HCT116 (cell line): Measurements from ENCODE around the gene NAPA. TPM values are rescaled to one million over a fixed set of nuclear protein-coding genes. Genes with fewer than 3 reads are reported as not detected.

ENCODE experiments used
- ATAC-seq: fragments of 200-7000 bp; cut with Tn5 transposase; 2 replicates; pipeline ENCODE4 v1.9.1; 2020; ENCODE audit warnings: mild to moderate bottlenecking, moderate library complexity
- BruUV-seq: library from RNA; stranded (reverse); fragments of 400-500 nt; replicated peaks from 2 replicates; lab custom pipeline; 2021; lab: Mats Ljungman, UMichigan
- CTCF ChIA-PET: fragments of 300-600 bp; sonication (Branson Sonifier 250); formaldehyde crosslinking; loops from one replicate; lab custom pipeline; 2021; ENCODE audit warnings: antibody characterized with exemption; lab: Charles Lee
- POLR2A ChIA-PET: fragments of 300-600, 350-600 bp; sonication (Branson Sonifier 250); formaldehyde crosslinking; loops from one replicate; lab custom pipeline; 2021; ENCODE audit warnings: antibody characterized with exemption; lab: Charles Lee
- RAD21 ChIA-PET, 2 experiments: fragments of 300-600 bp; sonication (Branson Sonifier 250); formaldehyde crosslinking; loops; one replicate each; lab custom pipeline; 2023; ENCODE audit warnings: low total read pairs in 2 of 2; ENCODE audit not compliant: uncharacterized antibody in 2 of 2, unreplicated experiment in 2 of 2, low non-redundant PET in 1 of 2; lab: Charles Lee
- DNase-seq: peaks from one replicate; pipeline ENCODE4 v3.0.0-alpha.2; 2010; ENCODE audit warnings: low read depth, low spot score
- H2AFZ ChIP-seq: fragments of 200-600 bp; shearing (Covaris generic), sonication (generic); 2 replicates; pipeline ENCODE4 v1.6.1; 2017; ENCODE audit warnings: low read depth, mixed run types, mixed read lengths, antibody characterized with exemption, low read length; ENCODE audit not compliant: poor library complexity, severe bottlenecking
- H3K27ac ChIP-seq: 2 replicates; pipeline ENCODE4 v1.5.1; 2012; ENCODE audit warnings: low read depth, low read length
- H3K27me3 ChIP-seq: fragments of 200-600 bp; sonication (generic); 2 replicates; pipeline ENCODE4 v1.6.1; 2016; ENCODE audit warnings: mixed run types, low read length, mixed read lengths; ENCODE audit not compliant: insufficient read depth
- H3K36me3 ChIP-seq, 2 experiments: fragments of 200-500 bp in 1 of 2; fragments of 200-600 bp in 1 of 2; sonication (Bioruptor generic) in 1 of 2; sonication (generic) in 1 of 2; 2 replicates each; pipeline versions ENCODE4 v1.5.1 to v1.6.1; 2014 to 2016; ENCODE audit warnings: low read length in 2 of 2, inconsistent platforms in 1 of 2, mixed read lengths in 1 of 2, mixed run types in 1 of 2; ENCODE audit not compliant: insufficient read depth in 2 of 2, control insufficient read depth in 1 of 2
- H3K4me1 ChIP-seq, 2 experiments: fragments of 200-600 bp in 1 of 2; sonication (generic) in 1 of 2; 2 replicates each; pipeline versions ENCODE4 v1.5.1 to v1.6.1; 2012 to 2017; ENCODE audit warnings: low read length in 2 of 2, inconsistent platforms in 1 of 2, mild to moderate bottlenecking in 1 of 2, mixed read lengths in 1 of 2, mixed run types in 1 of 2, moderate library complexity in 1 of 2; ENCODE audit not compliant: insufficient read depth in 2 of 2, control insufficient read depth in 1 of 2
- H3K4me2 ChIP-seq: fragments of 200-600 bp; sonication (generic); 2 replicates; pipeline ENCODE4 v1.6.1; 2017; ENCODE audit warnings: mixed run types, low read length, mixed read lengths
- H3K4me3 ChIP-seq, 2 experiments: fragments of 200-600 bp in 1 of 2; sonication (generic) in 1 of 2; replicated peaks in 1 of 2; 2 replicates each; pipeline ENCODE4 v1.5.1; 2011 to 2016; ENCODE audit warnings: low read length in 2 of 2, control low read depth in 1 of 2, low read depth in 1 of 2, mild to moderate bottlenecking in 1 of 2, mixed read lengths in 1 of 2, mixed run types in 1 of 2
- H3K79me2 ChIP-seq: fragments of 200-600 bp; sonication (generic); 2 replicates; pipeline ENCODE4 v1.6.1; 2017; ENCODE audit warnings: mild to moderate bottlenecking, mixed run types, low read length, moderate library complexity, mixed read lengths; ENCODE audit not compliant: insufficient read depth
- H3K9ac ChIP-seq: fragments of 200-600 bp; sonication (generic); 2 replicates; pipeline ENCODE4 v1.6.1; 2016; ENCODE audit warnings: low read length, mixed read lengths
- H3K9me2 ChIP-seq: fragments of 200-600 bp; sonication (generic), shearing (Covaris generic); 2 replicates; pipeline ENCODE4 v1.6.1; 2017; ENCODE audit warnings: mixed run types, mild to moderate bottlenecking, moderate library complexity; ENCODE audit not compliant: insufficient read depth
- H3K9me3 ChIP-seq, 2 experiments: fragments of 200-500 bp in 1 of 2; fragments of 200-600 bp in 1 of 2; sonication (Bioruptor generic) in 1 of 2; sonication (generic) in 1 of 2; 2 replicates each; pipeline ENCODE4 v1.6.1; 2014 to 2017; ENCODE audit warnings: low read length in 2 of 2, mixed read lengths in 2 of 2, inconsistent platforms in 1 of 2, low read depth in 1 of 2, mild to moderate bottlenecking in 1 of 2, mixed run types in 1 of 2, moderate library complexity in 1 of 2; ENCODE audit not compliant: control insufficient read depth in 1 of 2, insufficient read depth in 1 of 2
- H4K20me1 ChIP-seq: fragments of 200-600 bp; sonication (generic), shearing (Covaris generic); 2 replicates; pipeline ENCODE4 v1.6.1; 2017; ENCODE audit warnings: mixed run types, mild to moderate bottlenecking, moderate library complexity; ENCODE audit not compliant: insufficient read depth
- CEBPB ChIP-seq: IDR thresholded peaks from 2 replicates; pipeline ENCODE4 v1.6.1; 2012; ENCODE audit warnings: low read depth
- EGR1 ChIP-seq: IDR thresholded peaks from 2 replicates; pipeline ENCODE4 v1.6.1; 2012; ENCODE audit warnings: low read depth
- RAD21 ChIP-seq: IDR thresholded peaks from 2 replicates; pipeline ENCODE4 v1.6.1; 2012; ENCODE audit warnings: low read depth, mild to moderate bottlenecking
- SRF ChIP-seq: IDR thresholded peaks from 2 replicates; pipeline ENCODE4 v1.6.1; 2012; ENCODE audit warnings: low read depth
- TCF7L2 ChIP-seq: IDR thresholded peaks from 2 replicates; pipeline ENCODE4 v1.7.0; 2011; ENCODE audit warnings: borderline replicate concordance, inconsistent platforms; ENCODE audit not compliant: insufficient read depth, insufficient read length; ENCODE audit errors: extremely low read depth
- intact Hi-C: fragments of 100-400 bp; cut with micrococcal nuclease; formaldehyde crosslinking; loops from 2 replicates; pipeline ENCODE4 v1.10.0; 2022
- total RNA-seq: library from RNA; stranded (reverse); gene quantifications from one replicate; pipeline ENCODE4 v1.2.1, GENCODE V29; 2021; ENCODE audit not compliant: unreplicated experiment
- TF ChIP-seq, protein P1 (sequence below): IDR thresholded peaks from 2 replicates; pipeline ENCODE4 v1.6.1; 2012; ENCODE audit warnings: low read depth
- TF ChIP-seq, protein P2 (sequence below): IDR thresholded peaks from 2 replicates; pipeline ENCODE4 v1.6.1; 2011; ENCODE audit warnings: mild to moderate bottlenecking, low read length, moderate library complexity; ENCODE audit not compliant: insufficient replicate concordance; ENCODE audit errors: extremely low read depth
- TF ChIP-seq, protein P3 (sequence below): IDR thresholded peaks from 2 replicates; pipeline ENCODE4 v1.6.1; 2012

The NAPA gene
- total RNA-seq, 1 experiment from 2014 or later, result 58.8 TPM

DNA sequence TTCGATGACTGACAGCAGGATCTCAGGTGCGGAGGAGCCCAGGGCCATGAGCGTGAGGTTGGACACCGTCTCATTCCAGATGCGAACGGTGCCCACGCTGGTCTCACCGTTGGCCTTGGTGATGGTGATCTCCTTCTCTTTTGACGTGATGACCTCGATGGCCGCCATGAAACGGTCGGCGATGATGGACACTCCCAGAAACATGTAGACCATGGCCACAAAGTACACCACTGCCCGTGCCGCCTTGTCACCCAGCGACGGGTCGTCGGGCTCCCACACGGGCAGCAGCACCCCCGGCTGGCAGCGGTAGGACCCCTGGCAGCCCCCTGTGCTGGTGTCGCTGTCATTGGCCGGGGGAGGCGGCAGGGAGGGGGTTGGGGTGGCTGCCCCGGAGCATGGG, 48.9 kb downstream of the NAPA start:
- H3K9me2 ChIP-seq, result no peaks in the 10 kb centered on the region
- no peak overlapping the region for H3K9ac ChIP-seq
- H3K79me2 ChIP-seq, result no peaks in the 10 kb centered on the region
- CTCF ChIA-PET, result no interaction called here
- H3K36me3 ChIP-seq, result no peaks in the 10 kb centered on the region
- peaks cover 0 to 2% of the 10 kb centered on the region in 2 experiments; a peak in 1 of 4 replicates for H3K4me1 ChIP-seq
- POLR2A ChIA-PET, result no interaction called here
- intact Hi-C loops, result no loop called here
- ATAC-seq, result no peak
- H3K4me3 ChIP-seq, result no peak overlapping the region
- no peak for DNase-seq
- H3K27ac ChIP-seq, result no peak overlapping the region
- BruUV-seq, result no TSS peak
- TF ChIP-seq, protein P1, sequence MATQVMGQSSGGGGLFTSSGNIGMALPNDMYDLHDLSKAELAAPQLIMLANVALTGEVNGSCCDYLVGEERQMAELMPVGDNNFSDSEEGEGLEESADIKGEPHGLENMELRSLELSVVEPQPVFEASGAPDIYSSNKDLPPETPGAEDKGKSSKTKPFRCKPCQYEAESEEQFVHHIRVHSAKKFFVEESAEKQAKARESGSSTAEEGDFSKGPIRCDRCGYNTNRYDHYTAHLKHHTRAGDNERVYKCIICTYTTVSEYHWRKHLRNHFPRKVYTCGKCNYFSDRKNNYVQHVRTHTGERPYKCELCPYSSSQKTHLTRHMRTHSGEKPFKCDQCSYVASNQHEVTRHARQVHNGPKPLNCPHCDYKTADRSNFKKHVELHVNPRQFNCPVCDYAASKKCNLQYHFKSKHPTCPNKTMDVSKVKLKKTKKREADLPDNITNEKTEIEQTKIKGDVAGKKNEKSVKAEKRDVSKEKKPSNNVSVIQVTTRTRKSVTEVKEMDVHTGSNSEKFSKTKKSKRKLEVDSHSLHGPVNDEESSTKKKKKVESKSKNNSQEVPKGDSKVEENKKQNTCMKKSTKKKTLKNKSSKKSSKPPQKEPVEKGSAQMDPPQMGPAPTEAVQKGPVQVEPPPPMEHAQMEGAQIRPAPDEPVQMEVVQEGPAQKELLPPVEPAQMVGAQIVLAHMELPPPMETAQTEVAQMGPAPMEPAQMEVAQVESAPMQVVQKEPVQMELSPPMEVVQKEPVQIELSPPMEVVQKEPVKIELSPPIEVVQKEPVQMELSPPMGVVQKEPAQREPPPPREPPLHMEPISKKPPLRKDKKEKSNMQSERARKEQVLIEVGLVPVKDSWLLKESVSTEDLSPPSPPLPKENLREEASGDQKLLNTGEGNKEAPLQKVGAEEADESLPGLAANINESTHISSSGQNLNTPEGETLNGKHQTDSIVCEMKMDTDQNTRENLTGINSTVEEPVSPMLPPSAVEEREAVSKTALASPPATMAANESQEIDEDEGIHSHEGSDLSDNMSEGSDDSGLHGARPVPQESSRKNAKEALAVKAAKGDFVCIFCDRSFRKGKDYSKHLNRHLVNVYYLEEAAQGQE, result no peak
- TF ChIP-seq TCF7L2 (no peak), CEBPB (no peak)
- RAD21 ChIA-PET, result no interaction called here
- no peaks in the 10 kb centered on the region for H4K20me1 ChIP-seq
- no peak overlapping the region for H2AFZ ChIP-seq
- H3K9me3 ChIP-seq, result no peaks in the 10 kb centered on the region
- H3K27me3 ChIP-seq, result peaks cover 32% of the 10 kb centered on the region
- H3K4me2 ChIP-seq, result no peak overlapping the region

DNA sequence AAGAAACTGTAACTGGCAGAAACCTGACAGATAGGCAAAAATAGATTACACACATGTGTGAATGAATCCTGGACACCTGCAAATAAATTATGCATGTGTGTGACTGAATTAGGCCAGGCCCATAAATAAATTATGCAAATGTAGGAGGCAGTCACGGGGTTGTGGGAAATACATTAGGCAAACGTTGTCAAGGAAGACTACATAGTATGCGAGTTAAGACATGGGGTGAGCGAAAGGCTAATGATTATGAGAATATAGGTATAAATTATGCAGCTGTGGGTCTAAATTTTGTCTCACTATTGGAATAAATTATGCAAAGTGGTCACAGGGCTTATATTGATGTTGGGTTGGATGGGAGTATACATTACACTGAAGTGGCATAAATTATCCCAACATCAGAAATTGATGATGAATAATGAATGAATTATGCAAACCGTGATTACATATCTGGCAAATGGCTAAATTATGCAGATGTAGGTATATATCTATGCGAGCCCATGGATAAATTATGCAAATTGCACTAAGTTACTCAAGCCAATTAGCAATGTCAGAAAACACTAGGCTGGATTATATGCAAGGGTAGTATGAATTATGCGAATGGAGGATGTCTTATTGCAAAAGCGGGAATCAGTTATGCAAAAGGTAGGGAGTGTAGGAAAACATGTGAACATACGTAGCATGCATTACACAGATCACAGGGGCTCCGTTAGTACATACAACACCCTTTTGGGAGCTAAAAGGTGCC, 50.0 kb downstream of the NAPA start:
- ChIA-PET POLR2A (no interaction called here), RAD21 (no interaction called here), CTCF (no interaction called here)
- no peaks in the 10 kb centered on the region for H4K20me1 ChIP-seq
- H3K9me3 ChIP-seq, result no peaks in the 10 kb centered on the region
- BruUV-seq, result no TSS peak
- H3K27me3 ChIP-seq, result peaks cover 22% of the 10 kb centered on the region; the same call in 1 of the 2 replicates
- no peaks in the 10 kb centered on the region for H3K9me2 ChIP-seq
- H3K79me2 ChIP-seq, result no peaks in the 10 kb centered on the region
- no peak overlapping the region for H3K4me3 ChIP-seq
- ATAC-seq (no peak), DNase-seq (no peak)
- H3K4me2 ChIP-seq, result no peak overlapping the region
- H3K36me3 ChIP-seq, result no peaks in the 10 kb centered on the region
- H3K9ac ChIP-seq, result no peak overlapping the region
- no peak overlapping the region for H2AFZ ChIP-seq
- intact Hi-C loops, result no loop called here
- no peaks in the 10 kb centered on the region for H3K4me1 ChIP-seq
- H3K27ac ChIP-seq, result no peak overlapping the region
- TF ChIP-seq EGR1 (no peak), SRF (no peak), RAD21 (no peak)
- TF ChIP-seq, protein P2, sequence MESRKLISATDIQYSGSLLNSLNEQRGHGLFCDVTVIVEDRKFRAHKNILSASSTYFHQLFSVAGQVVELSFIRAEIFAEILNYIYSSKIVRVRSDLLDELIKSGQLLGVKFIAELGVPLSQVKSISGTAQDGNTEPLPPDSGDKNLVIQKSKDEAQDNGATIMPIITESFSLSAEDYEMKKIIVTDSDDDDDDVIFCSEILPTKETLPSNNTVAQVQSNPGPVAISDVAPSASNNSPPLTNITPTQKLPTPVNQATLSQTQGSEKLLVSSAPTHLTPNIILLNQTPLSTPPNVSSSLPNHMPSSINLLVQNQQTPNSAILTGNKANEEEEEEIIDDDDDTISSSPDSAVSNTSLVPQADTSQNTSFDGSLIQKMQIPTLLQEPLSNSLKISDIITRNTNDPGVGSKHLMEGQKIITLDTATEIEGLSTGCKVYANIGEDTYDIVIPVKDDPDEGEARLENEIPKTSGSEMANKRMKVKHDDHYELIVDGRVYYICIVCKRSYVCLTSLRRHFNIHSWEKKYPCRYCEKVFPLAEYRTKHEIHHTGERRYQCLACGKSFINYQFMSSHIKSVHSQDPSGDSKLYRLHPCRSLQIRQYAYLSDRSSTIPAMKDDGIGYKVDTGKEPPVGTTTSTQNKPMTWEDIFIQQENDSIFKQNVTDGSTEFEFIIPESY, result no peak
- TF ChIP-seq, protein P1, result no peak
- TF ChIP-seq, protein P3, sequence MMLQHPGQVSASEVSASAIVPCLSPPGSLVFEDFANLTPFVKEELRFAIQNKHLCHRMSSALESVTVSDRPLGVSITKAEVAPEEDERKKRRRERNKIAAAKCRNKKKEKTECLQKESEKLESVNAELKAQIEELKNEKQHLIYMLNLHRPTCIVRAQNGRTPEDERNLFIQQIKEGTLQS, result no peak
